BJ (cell line): Measurements from ENCODE around the gene OR12D1. TPM values are rescaled to one million over a fixed set of nuclear protein-coding genes. Genes with fewer than 3 reads are reported as not detected.

Experiments used
- CTCF ChIA-PET: fragments of 350-600 bp; formaldehyde crosslinking; extraction: SDS; loops from one replicate; lab custom pipeline; 2021; ENCODE audit warnings: antibody characterized with exemption, inconsistent platforms; lab: Yijun Ruan, JAX
- POLR2A ChIA-PET: fragments of 300-600 bp; sonication (Branson Sonifier 250); formaldehyde crosslinking; extraction: SDS; loops from one replicate; lab custom pipeline; 2021; ENCODE audit warnings: antibody characterized with exemption; lab: Charles Lee
- DNase-seq: peaks from one replicate; pipeline ENCODE4 v3.0.0-alpha.2; 2011; ENCODE audit warnings: low read depth
- H3K27me3 ChIP-seq: 2 replicates; pipeline ENCODE4 v1.6.0; 2011; ENCODE audit warnings: low read length; ENCODE audit not compliant: control insufficient read depth, insufficient read depth
- H3K36me3 ChIP-seq: 2 replicates; pipeline ENCODE4 v1.5.1; 2011; ENCODE audit warnings: low read length; ENCODE audit not compliant: control insufficient read depth, insufficient read depth
- H3K4me3 ChIP-seq: 2 replicates; pipeline ENCODE4 v1.5.1; 2011; ENCODE audit warnings: low read depth, mild to moderate bottlenecking, control low read depth, low read length
- polyA plus RNA-seq: library from polyadenylated mRNA; depleted of rRNA; stranded (reverse); fragments of >200 nt; gene quantifications from 2 replicates; pipeline ENCODE4 v1.2.3, GENCODE V29; 2011; rRNA removed
- TF ChIP-seq, protein P1 (sequence below): IDR thresholded peaks from 2 replicates; pipeline ENCODE4 v1.5.1; 2011; ENCODE audit warnings: low read depth, mild to moderate bottlenecking, control low read depth, inconsistent platforms, low read length, moderate library complexity; ENCODE audit not compliant: insufficient read depth

OR12D1 gene
- polyA plus RNA-seq, 1 experiment: not detected

DNA sequence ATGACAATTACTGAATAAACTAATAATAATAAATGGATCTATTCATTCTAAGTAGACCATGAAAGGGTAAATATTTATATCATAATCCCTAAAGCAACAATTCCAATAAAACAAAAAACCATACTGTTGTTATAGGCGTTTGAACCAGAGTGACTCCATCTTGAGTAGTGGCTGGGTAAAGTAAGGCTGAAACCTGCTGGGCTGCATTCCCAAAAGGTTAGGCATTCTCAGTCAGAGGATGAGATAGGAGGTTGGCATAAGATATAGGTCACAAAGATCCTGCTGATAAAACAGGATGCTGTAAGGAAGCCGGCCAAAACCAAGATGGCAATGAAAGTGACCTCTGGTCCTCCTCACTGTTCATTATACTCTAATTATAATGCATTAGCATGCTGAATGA, 50.6 kb downstream of the OR12D1 start:
- H3K4me3 ChIP-seq: no peak overlapping the region
- ChIA-PET CTCF (no interaction called here), POLR2A (no interaction called here)
- no peaks in the 10 kb centered on the region for H3K27me3 ChIP-seq
- DNase-seq: no peak
- TF ChIP-seq, protein P1, sequence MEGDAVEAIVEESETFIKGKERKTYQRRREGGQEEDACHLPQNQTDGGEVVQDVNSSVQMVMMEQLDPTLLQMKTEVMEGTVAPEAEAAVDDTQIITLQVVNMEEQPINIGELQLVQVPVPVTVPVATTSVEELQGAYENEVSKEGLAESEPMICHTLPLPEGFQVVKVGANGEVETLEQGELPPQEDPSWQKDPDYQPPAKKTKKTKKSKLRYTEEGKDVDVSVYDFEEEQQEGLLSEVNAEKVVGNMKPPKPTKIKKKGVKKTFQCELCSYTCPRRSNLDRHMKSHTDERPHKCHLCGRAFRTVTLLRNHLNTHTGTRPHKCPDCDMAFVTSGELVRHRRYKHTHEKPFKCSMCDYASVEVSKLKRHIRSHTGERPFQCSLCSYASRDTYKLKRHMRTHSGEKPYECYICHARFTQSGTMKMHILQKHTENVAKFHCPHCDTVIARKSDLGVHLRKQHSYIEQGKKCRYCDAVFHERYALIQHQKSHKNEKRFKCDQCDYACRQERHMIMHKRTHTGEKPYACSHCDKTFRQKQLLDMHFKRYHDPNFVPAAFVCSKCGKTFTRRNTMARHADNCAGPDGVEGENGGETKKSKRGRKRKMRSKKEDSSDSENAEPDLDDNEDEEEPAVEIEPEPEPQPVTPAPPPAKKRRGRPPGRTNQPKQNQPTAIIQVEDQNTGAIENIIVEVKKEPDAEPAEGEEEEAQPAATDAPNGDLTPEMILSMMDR: no peak
- H3K36me3 ChIP-seq: no peaks in the 10 kb centered on the region

DNA sequence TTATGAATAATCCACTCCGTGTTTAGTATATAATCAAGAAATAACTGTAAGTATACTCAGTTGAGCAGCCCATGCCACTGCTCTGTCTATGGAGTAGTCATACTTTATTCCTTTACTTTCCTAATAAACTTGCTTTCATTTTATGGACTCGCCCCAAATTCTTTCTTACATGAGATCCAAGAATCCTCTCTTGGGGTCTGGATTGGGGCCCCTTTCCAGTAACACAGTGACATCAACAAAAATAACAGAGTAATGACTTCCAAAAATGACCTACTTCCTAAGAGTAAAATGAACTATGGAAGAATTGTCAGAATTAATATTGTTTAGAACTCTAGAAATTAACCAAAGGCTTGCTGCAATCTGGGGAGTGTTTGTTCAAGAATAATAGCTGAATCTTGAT, 51.1 kb downstream of the OR12D1 start:
- DNase-seq: no peak
- TF ChIP-seq, protein P1: no peak
- Histone ChIP-seq H3K36me3 (no peaks in the 10 kb centered on the region), H3K27me3 (no peaks in the 10 kb centered on the region), H3K4me3 (no peak overlapping the region)
- ChIA-PET CTCF (no interaction called here), POLR2A (no interaction called here)

DNA sequence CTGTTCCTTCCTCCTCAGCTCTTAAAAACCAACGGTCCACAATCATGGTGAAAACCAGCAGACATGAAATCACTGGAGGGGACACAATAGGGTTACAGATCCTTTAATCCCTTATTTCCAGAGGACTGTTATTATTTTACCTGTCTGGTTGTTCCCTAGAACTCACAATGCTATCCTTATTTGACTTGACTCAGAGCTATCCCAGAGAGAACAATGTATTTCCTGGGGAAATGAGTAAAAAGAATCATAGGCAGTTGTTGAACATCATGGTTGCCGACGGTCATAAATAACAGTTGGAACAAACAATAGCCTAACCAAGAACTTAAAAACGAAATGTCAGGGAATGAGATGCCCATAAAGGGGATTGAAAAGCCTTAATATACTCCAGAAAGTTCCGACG, 51.5 kb downstream of the OR12D1 start:
- no peak for DNase-seq
- ChIA-PET POLR2A (no interaction called here), CTCF (no interaction called here)
- TF ChIP-seq, protein P1: no peak
- H3K4me3 ChIP-seq: no peak overlapping the region
- H3K27me3 ChIP-seq: no peaks in the 10 kb centered on the region
- H3K36me3 ChIP-seq: no peaks in the 10 kb centered on the region

Other genes with a start within 250 kb of the OR12D1 start
- gene OR2J2, start 244.0 kb upstream of the OR12D1 start, polyA plus RNA-seq: not detected in 2 replicates
- gene OR14J1, start 113.2 kb upstream of the OR12D1 start, polyA plus RNA-seq: not detected in 2 replicates
- gene OR5V1, start 46.1 kb upstream of the OR12D1 start, polyA plus RNA-seq: not detected in 2 replicates
- not detected in 2 replicates for gene OR12D3, start 39.6 kb upstream of the OR12D1 start, polyA plus RNA-seq
- gene OR12D2, start 19.3 kb upstream of the OR12D1 start, polyA plus RNA-seq: not detected in 2 replicates
- not detected in 2 replicates for gene OR10C1, start 24.4 kb downstream of the OR12D1 start, polyA plus RNA-seq
- not detected in 2 replicates for gene OR11A1, start 42.1 kb downstream of the OR12D1 start, polyA plus RNA-seq
- not detected in 2 replicates for gene OR2H1, start 42.2 kb downstream of the OR12D1 start, polyA plus RNA-seq
- not detected in 2 replicates for gene MAS1L, start 73.0 kb downstream of the OR12D1 start, polyA plus RNA-seq
- not detected in 2 replicates for gene UBD, start 144.8 kb downstream of the OR12D1 start, polyA plus RNA-seq
- not detected in 2 replicates for gene OR2H2, start 170.2 kb downstream of the OR12D1 start, polyA plus RNA-seq
- gene GABBR1, start 218.3 kb downstream of the OR12D1 start, polyA plus RNA-seq: 14.5 and 16.3 TPM in 2 replicates
- not detected in 2 replicates for gene MOG, start 242.2 kb downstream of the OR12D1 start, polyA plus RNA-seq